CD4-positive, CD25-positive, alpha-beta regulatory T cell (primary cell): ENCODE data around the gene CLCNKB. TPM values are rescaled to one million over a fixed set of nuclear protein-coding genes. Genes with fewer than 3 reads are reported as not detected.

Experiments used
- ATAC-seq, 2 donors: fragments of 150-1000 bp; cut with Tn5 transposase; one replicate each; pipeline ENCODE4 v1.10.0; 2021; ENCODE audit warnings: low read depth in 2 of 2, moderate number of reproducible peaks in 2 of 2, moderate library complexity in 1 of 2
- DNase-seq, 3 donors: peaks; one replicate each; pipeline versions ENCODE4 v3.0.0 to v3.0.0-alpha.2; 2012 to 2022; ENCODE audit warnings: mixed read lengths in 1 of 3
- H3K27ac ChIP-seq: one replicate; pipeline ENCODE4 v1.7.0; 2013; ENCODE audit warnings: mild to moderate bottlenecking, low read length; ENCODE audit not compliant: insufficient read depth, poor library complexity, severe bottlenecking
- H3K27me3 ChIP-seq: one replicate; pipeline ENCODE4 v1.7.0; 2013; ENCODE audit warnings: low read length; ENCODE audit not compliant: control insufficient read depth, insufficient read depth
- H3K36me3 ChIP-seq: one replicate; pipeline ENCODE4 v1.7.0; 2013; ENCODE audit warnings: mild to moderate bottlenecking, low read length, moderate library complexity; ENCODE audit not compliant: control insufficient read depth, insufficient read depth
- H3K4me1 ChIP-seq: 2 replicates; pipeline ENCODE4 v1.7.0; 2013; ENCODE audit warnings: mild to moderate bottlenecking, low read length; ENCODE audit not compliant: insufficient read depth, control insufficient read depth, poor library complexity, severe bottlenecking
- H3K4me3 ChIP-seq: one replicate; pipeline ENCODE4 v1.7.0; 2013; ENCODE audit warnings: low read depth, mild to moderate bottlenecking, low read length, moderate library complexity
- H3K9me3 ChIP-seq, 2 experiments: 1 replicate in 1 of 2; 2 replicates in 1 of 2; pipeline ENCODE4 v1.7.0; 2013; ENCODE audit warnings: low read length in 2 of 2, mild to moderate bottlenecking in 1 of 2, moderate library complexity in 1 of 2; ENCODE audit not compliant: control insufficient read depth in 2 of 2
- H3K27ac Mint-ChIP-seq, 3 donors: one replicate each; pipeline ENCODE4 v1.8.0; 2020 to 2022; ENCODE audit warnings: mild to moderate bottlenecking in 3 of 3, mixed read lengths in 3 of 3, moderate library complexity in 2 of 3
- H3K27me3 Mint-ChIP-seq: one replicate; pipeline ENCODE4 v1.8.0; 2022; ENCODE audit warnings: mild to moderate bottlenecking, mixed read lengths
- H3K36me3 Mint-ChIP-seq: one replicate; pipeline ENCODE4 v1.8.0; 2020; ENCODE audit warnings: mixed read lengths
- H3K4me1 Mint-ChIP-seq, 4 donors: one replicate each; pipeline ENCODE4 v1.8.0; 2020 to 2022; ENCODE audit warnings: mixed read lengths in 4 of 4, mild to moderate bottlenecking in 1 of 4
- H3K4me3 Mint-ChIP-seq, 4 donors: one replicate each; pipeline ENCODE4 v1.8.0; 2020 to 2022; ENCODE audit warnings: mild to moderate bottlenecking in 4 of 4, mixed read lengths in 4 of 4, moderate library complexity in 3 of 4
- H3K9me3 Mint-ChIP-seq, 7 donors: one replicate each; pipeline ENCODE4 v1.8.0; 2020 to 2022; ENCODE audit warnings: mixed read lengths in 7 of 7, mild to moderate bottlenecking in 3 of 7, moderate library complexity in 2 of 7
- polyA plus RNA-seq, 4 donors: library from polyadenylated mRNA; unstranded; fragments of 300-500 nt; fragmentation: Illumina TruSeq; gene quantifications; one replicate each; pipeline ENCODE4 v1.2.3, GENCODE V29; 2021
- total RNA-seq: library from RNA; stranded (reverse); gene quantifications from one replicate; pipeline ENCODE4 v1.2.3, GENCODE V29; 2022

CLCNKB gene
- total and polyA plus RNA-seq, 5 donors from 2014 or later = not detected

DNA sequence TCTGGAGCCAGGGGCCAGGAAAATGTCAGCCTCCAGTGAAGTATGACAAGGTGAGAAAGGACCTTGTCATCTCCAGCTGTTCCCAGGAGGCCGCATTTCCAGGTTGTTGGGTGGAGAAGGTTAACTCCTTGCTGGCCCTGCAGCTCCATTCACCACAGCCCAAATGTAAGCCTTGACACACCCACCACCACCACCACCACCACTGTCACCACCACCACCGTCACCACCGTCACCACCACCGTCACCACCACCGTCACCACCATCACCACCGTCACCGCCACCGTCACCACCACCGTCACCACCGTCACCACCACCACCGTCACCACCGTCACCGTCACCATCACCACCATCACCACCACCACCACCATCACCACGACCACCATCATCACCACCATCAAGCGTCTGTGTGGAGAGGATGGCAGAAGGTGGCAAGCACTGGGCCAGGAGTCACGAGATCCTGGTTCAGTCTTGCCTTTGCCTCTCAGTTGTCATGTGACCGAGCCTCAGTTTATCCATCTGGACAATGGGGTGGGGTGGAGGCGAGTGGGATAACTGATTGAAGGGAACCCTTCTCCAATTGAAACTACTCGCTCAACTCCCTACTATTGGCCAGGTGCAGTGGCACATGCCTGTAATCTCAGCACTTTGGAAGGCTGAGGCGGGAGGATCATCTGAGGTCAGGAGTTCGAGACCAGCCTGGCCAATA, 51.0 kb downstream of the CLCNKB start:
- Histone ChIP-seq H3K36me3 (no peaks in the 10 kb centered on the region), H3K4me3 (no peak overlapping the region), H3K27ac (no peak overlapping the region), H3K4me1 (no peaks in the 10 kb centered on the region), H3K27me3 (peaks cover 2% of the 10 kb centered on the region), H3K9me3 (no peaks in the 10 kb centered on the region)
- ATAC-seq (no peak), DNase-seq (no peak)
- no peak overlapping the region for H3K27ac Mint-ChIP-seq
- no peak overlapping the region for H3K4me3 Mint-ChIP-seq
- no peaks in the 10 kb centered on the region for H3K27me3 Mint-ChIP-seq
- H3K4me1 Mint-ChIP-seq = peaks cover 0 to 2% (median 0%) of the 10 kb centered on the region in 4 donors
- H3K9me3 Mint-ChIP-seq = no peaks in the 10 kb centered on the region
- no peaks in the 10 kb centered on the region for H3K36me3 Mint-ChIP-seq

- no peak for DNase-seq
- no peaks in the 10 kb centered on the region for H3K9me3 ChIP-seq
- no peaks in the 10 kb centered on the region for H3K4me1 ChIP-seq
- H3K27me3 ChIP-seq = peaks cover 2% of the 10 kb centered on the region
- Mint-ChIP-seq H3K9me3 (peaks cover 0 to 4% (median 0%) of the 10 kb centered on the region in 7 donors), H3K4me1 (peaks cover 0 to 2% (median 0%) of the 10 kb centered on the region in 4 donors), H3K27me3 (peaks cover 5% of the 10 kb centered on the region), H3K36me3 (no peaks in the 10 kb centered on the region), H3K27ac (no peak overlapping the region), H3K4me3 (no peak overlapping the region)
- no peaks in the 10 kb centered on the region for H3K36me3 ChIP-seq
- no peak overlapping the region for H3K27ac ChIP-seq
- no peak overlapping the region for H3K4me3 ChIP-seq
- ATAC-seq = no peak
Measured at GRCh38 chr1:16095447-16095846, 51.9 kb downstream of the CLCNKB start.

- no peak overlapping the region for H3K4me3 Mint-ChIP-seq
- Histone ChIP-seq H3K27ac (no peak overlapping the region), H3K9me3 (no peaks in the 10 kb centered on the region), H3K4me1 (no peaks in the 10 kb centered on the region), H3K27me3 (no peaks in the 10 kb centered on the region), H3K4me3 (no peak overlapping the region), H3K36me3 (no peaks in the 10 kb centered on the region)
- H3K27me3 Mint-ChIP-seq = peaks cover 12% of the 10 kb centered on the region
- H3K27ac Mint-ChIP-seq = no peak overlapping the region
- ATAC-seq (no peak), DNase-seq (no peak)
- peaks cover 0 to 6% (median 0%) of the 10 kb centered on the region in 7 donors for H3K9me3 Mint-ChIP-seq
- no peaks in the 10 kb centered on the region for H3K36me3 Mint-ChIP-seq
- no peaks in the 10 kb centered on the region for H3K4me1 Mint-ChIP-seq
Measured at GRCh38 chr1:16099412-16099811, 55.8 kb downstream of the CLCNKB start.

GRCh38 chr1:16101623-16102022, 58.0 kb downstream of the CLCNKB start:
- H3K27me3 ChIP-seq = no peaks in the 10 kb centered on the region
- no peak overlapping the region for H3K27ac ChIP-seq
- Mint-ChIP-seq H3K9me3 (peaks cover 0 to 7% (median 0%) of the 10 kb centered on the region in 7 donors), H3K4me3 (no peak overlapping the region), H3K27me3 (peaks cover 12% of the 10 kb centered on the region), H3K36me3 (no peaks in the 10 kb centered on the region), H3K27ac (no peak overlapping the region), H3K4me1 (no peaks in the 10 kb centered on the region)
- DNase-seq = no peak
- no peaks in the 10 kb centered on the region for H3K36me3 ChIP-seq
- ATAC-seq = no peak
- H3K9me3 ChIP-seq = no peaks in the 10 kb centered on the region
- no peaks in the 10 kb centered on the region for H3K4me1 ChIP-seq
- no peak overlapping the region for H3K4me3 ChIP-seq

Other genes starting within 250 kb of the CLCNKB start
- gene UQCRHL, start 236.1 kb upstream of the CLCNKB start, total RNA-seq = 0.59 TPM
- gene UQCRHL, start 236.1 kb upstream of the CLCNKB start, polyA plus RNA-seq = 1 to 10 TPM in 3 of 4 donors, under 1 TPM in 1; 0.94 to 1.7 (median 1.1) TPM
- 92.4 TPM for gene SPEN, start 196.1 kb upstream of the CLCNKB start, total RNA-seq
- 1 to 10 TPM; 7.4 to 9.0 (median 7.9) TPM for gene SPEN, start 196.1 kb upstream of the CLCNKB start, polyA plus RNA-seq
- gene ZBTB17, start 67.7 kb upstream of the CLCNKB start, total RNA-seq = 93.0 TPM
- gene ZBTB17, start 67.7 kb upstream of the CLCNKB start, polyA plus RNA-seq = 10 to 100 TPM; 13.5 to 20.9 (median 16.3) TPM
- not detected for gene SRARP, start 39.5 kb upstream of the CLCNKB start, total RNA-seq
- not detected for gene SRARP, start 39.5 kb upstream of the CLCNKB start, polyA plus RNA-seq
- not detected for gene HSPB7, start 25.7 kb upstream of the CLCNKB start, total RNA-seq
- not detected for gene HSPB7, start 25.7 kb upstream of the CLCNKB start, polyA plus RNA-seq
- not detected for gene CLCNKA, start 21.7 kb upstream of the CLCNKB start, total RNA-seq
- not detected for gene CLCNKA, start 21.7 kb upstream of the CLCNKB start, polyA plus RNA-seq
- gene FAM131C, start 29.9 kb downstream of the CLCNKB start, total RNA-seq = not detected
- under 1 TPM in 1 of 4 donors, not detected in 3; 0.26 TPM for gene FAM131C, start 29.9 kb downstream of the CLCNKB start, polyA plus RNA-seq
- gene EPHA2, start 112.3 kb downstream of the CLCNKB start, total RNA-seq = not detected
- not detected for gene EPHA2, start 112.3 kb downstream of the CLCNKB start, polyA plus RNA-seq
- gene ARHGEF19, start 168.9 kb downstream of the CLCNKB start, total RNA-seq = 10.4 TPM
- gene ARHGEF19, start 168.9 kb downstream of the CLCNKB start, polyA plus RNA-seq = 1 to 10 TPM; 5.6 to 8.5 (median 8.1) TPM
- gene CPLANE2, start 193.4 kb downstream of the CLCNKB start, total RNA-seq = 7.5 TPM
- 1 to 10 TPM; 1.2 to 3.3 (median 1.4) TPM for gene CPLANE2, start 193.4 kb downstream of the CLCNKB start, polyA plus RNA-seq